Measurements from ENCODE around the gene HIP1R.

The HIP1R gene

DNA sequence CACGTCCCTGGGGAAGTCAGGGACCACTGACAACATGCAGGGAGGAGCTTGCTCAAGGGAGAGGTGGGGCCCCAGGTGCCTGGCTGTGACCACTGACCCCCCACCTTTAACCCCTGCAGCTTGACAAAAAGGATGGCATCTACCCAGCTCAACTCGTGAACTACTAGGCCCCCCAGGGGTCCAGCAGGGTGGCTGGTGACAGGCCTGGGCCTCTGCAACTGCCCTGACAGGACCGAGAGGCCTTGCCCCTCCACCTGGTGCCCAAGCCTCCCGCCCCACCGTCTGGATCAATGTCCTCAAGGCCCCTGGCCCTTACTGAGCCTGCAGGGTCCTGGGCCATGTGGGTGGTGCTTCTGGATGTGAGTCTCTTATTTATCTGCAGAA is 26.3 kb downstream of the HIP1R start:
- no peak for DNase-seq (ENCODE audit: low spot score)

- no peak for DNase-seq (ENCODE audit: low spot score)
These were observed 26.9 kb downstream of the HIP1R start for GRCh38 chr12:122862110-122862634.

DNA sequence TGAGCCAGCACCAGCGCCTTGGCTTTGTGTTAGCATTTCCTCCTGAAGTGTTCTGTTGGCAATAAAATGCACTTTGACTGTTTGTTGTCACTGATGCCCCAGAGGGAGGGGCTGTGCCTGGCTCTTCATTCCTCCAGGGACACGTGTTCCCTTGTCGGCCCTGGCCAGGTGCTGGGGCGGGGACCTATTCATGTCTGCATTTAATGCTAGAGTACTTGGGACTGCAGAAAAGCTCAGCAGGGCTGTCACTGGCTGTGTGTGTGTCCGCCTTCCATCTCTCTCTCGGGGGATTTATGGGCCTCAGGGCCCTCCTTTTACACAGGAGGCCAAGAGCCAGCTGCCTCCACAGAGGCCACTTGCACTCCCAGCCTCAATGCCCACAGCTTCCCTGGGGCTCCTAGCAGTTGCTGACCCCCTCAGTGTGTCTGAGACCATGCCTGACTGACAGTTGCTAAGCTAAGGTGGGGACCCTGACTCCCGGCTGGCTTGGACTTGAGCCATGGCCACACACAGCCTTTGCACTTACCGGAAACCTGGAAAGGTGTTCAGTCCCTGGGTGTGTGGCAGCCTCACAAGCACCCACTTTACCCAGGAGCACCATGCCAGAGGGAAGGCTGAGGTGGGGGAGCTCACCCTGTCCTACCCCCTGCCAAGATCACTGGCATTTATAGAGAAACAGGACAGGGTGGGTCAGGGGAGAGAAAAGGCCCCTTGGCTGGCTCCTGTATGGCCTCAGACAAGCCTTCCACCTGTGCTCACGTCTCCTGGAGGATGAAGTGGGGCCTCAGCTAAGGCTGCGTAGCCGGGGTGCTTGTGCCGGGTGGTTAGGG is 27.8 kb downstream of the HIP1R start:
- no peak for DNase-seq (ENCODE audit: low spot score)

DNA sequence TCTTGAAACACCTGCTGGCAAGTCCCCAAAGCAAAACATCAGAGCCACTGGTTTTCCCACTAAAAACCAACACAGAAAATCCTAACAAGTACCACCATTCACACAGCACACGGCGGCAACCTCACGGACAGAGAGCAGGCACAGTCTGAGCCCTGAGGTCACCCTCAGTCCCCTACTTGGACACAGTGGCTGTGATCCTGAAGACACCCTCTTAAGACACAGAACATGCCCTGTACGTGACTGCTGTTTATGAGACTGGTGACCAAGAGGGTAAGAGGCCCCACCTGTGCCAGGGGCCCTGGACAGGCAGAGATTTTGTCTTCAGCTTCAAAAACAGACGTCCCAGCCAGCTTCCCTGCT is 29.6 kb downstream of the HIP1R start:
- DNase-seq (ENCODE audit: low spot score): no peak

- DNase-seq (ENCODE audit: low spot score): no peak
These were observed 30.3 kb downstream of the HIP1R start for GRCh38 chr12:122865268-122866231.

DNA sequence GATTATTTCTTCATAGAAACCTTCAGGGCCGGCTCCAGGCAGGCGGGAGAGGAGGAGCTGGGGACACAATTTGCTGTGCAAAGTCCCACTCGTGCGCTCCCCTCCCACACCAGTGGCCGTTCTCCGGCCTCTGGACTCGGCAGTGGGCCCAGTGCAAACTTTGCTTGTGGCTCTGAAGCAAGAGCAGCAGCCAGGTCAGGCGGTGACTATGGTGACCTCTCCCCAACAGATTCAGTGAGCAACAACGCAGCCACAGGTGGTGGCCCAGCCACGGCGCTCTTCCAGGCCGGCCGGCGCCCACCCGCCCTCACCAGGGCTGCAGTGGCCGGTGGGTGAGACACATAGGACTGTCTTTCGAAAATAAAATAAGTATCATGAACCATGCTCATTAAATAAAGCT is 31.1 kb downstream of the HIP1R start:
- DNase-seq (ENCODE audit: low spot score): no peak

DNA sequence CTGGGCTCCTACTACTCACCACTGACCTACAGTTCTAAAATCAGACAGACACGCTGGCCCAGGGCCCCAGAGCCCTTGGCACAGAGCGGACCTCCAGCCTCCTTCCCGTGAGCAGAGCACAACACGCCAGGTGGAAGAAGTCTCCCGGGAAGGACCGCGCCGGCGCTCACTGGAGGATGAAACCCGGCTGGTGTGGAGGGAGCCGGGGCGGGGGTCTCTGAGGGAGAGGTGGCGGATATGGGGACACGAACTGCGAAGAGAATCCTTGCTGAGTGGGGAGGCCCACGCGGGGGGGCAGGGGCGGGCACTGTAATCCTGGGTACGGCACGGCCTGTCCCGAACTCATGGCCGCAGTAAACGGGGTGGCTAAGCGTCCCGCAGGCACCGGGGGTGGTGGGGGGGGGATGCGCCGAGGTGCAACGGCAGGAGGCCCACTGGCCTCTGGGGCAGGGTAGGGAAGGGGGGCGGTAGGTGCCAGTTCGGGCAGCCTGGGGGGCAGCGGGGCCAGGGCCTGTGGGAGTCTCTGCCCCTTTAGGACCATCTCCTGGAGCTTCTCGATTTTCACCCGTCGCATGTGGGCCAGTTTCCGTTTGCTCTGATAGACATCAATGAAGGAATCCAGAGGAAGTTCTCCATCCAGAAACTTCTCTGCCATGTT is 31.8 kb downstream of the HIP1R start:
- DNase-seq (ENCODE audit: low spot score): no peak

DNA sequence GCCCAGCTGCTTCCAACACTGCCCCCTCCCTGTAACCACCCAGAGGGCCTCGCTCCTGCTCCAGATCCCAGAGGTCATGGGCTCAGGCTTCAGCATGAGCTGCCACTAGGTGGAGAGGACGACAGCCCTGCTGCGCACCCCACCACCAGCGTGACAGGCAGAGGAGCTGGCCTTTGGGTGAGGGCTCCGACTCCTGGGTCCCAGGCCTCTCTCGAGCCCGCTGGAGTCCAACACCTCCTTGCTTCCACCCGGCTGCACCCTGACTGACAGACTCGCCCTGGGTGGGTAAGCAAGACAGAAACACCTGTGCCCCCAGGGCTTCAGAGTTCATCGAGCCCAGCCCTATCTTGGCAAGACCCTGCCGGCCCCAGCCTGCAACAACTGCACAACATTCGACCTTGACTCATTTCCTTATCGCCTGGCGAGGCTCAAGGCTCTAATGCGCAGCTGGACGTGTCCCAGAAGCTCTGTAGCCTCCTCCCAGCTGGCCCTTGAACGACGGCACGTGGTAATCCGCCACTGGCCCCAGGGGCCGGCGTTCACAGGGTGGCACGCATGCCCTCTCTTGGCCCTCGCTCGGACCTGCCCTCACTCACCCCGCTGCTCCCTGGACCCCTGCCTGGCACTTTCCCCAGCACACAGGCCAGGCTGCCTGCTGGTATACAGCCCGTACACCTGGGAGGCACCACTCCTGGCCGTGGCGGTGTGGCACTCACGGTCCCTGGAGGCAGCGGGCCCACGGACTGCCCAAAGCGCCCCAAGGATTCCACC is 32.6 kb downstream of the HIP1R start:
- no peak for DNase-seq (ENCODE audit: low spot score)

- no peak for DNase-seq (ENCODE audit: low spot score)
These were observed 33.4 kb downstream of the HIP1R start for GRCh38 chr12:122868471-122869177.

GRCh38 chr12:122869207-122869973 is 34.1 kb downstream of the HIP1R start:
- DNase-seq (ENCODE audit: low spot score): no peak

DNA sequence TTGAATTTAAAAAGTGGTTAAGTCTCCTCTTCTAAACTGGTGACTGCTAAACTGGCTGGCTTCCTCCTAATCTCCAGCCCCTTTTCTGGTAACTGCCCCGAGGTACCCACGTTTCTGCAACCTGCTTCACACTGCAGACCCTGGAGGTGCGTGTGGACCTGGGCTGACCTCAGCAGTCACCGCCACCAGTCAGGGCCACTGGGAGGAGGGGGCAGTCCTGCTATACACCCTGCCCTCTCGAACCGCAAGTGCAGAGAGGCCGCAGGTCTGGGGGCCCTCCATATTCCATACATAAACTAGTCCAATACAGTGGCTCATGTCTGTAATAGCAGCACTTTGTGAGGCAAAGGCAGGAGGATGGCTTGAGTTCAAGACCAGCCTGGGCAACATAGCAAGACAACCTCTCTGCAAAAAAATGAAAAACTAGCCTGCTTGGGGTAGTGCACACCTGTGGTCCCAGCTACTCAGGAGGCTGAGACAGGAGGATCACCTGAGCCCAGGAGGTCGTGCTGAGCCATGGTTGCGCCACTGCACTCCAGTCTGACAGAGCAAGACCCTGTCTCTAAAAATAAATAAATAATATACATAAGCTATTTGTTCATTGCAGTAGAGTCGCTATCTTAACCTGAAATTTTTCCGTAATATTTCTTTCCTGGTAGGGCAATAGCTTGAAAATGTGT is 35.0 kb downstream of the HIP1R start:
- no peak for DNase-seq (ENCODE audit: low spot score)

GRCh38 chr12:122870867-122871664 is 35.8 kb downstream of the HIP1R start:
- DNase-seq (ENCODE audit: low spot score): no peak

DNA sequence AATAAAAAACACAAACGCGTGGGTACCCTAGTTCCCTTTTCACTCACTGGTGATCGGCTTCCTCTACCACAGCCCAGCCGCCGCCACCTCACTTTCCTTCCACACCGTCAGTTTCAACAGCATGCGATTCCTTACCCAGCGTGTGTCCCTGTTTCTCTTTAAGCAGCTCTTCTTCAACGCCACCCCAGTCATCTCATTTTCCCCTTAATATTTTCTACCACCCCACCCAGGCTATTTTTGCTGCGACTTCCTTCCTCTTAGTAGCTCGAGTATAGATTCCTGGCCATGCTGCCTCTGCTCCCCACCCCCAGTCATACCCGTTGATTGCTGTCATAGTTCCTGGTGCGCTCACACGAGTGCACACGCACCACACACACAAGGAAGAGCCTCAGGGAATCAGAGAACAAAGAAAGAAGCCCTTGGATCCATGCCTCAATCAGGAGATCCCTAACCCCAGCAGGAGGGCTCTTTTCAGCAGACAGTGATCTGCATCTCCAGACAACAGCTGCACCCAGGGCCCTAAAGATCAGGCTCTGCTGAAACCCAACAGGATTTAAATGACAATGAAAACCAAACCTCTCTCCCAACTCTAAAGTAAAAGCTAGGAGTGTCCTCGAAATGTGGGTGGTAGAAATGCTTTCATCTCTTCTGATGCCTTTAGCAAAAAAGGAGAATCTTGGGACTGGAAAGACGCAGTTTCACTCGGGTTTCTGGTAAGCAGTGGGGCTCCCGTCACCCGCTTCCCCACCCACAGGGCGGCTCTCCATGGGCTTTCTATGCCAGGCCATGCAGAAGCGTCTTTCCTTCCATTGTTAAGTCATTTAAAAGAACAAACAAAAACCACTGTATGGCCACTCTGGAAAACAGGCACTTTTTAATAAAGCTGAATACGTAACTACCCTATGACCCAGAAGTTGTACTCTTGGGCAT is 36.9 kb downstream of the HIP1R start:
- DNase-seq (ENCODE audit: low spot score): peak; percentile 47

GRCh38 chr12:122872815-122873361 is 37.6 kb downstream of the HIP1R start:
- DNase-seq (ENCODE audit: low spot score): no peak

- DNase-seq (ENCODE audit: low spot score): no peak
These were observed 38.3 kb downstream of the HIP1R start for GRCh38 chr12:122873540-122873939.

- DNase-seq (ENCODE audit: low spot score): no peak
These were observed 38.8 kb downstream of the HIP1R start for GRCh38 chr12:122874081-122874480.

DNA sequence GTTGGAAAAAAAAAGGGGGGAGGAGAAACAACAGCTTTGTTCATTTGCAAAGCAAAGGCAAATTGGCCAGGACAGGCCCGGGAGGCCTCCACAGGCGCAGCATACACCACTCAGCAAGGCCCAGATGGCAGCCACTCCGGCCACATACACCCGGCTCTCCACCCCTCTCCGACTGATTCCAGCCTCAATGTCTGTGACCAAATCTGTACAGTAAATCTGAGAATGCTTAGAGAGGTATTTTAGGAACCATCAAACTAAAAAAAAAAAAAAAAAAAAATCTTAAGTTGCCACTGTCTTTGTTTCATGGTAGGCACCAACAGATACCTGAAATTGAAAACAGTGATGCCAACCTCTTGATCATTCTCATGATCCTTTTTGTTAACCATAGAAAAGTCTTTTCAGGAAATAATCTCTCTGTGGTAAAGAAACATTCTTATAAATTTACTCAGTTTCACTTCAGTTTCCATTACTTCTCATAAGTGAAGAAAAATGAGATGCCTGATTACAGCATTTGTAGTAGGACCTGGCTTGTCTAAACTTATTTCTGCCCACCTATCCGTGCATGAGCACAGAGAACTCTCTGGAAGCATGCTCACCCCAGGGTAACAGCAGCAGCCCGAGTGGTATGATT is 40.4 kb downstream of the HIP1R start:
- DNase-seq (ENCODE audit: low spot score): no peak

All from CD4-positive, alpha-beta T cell treated with Interleukin-15 for 4 hours (primary cell).